ENCODE results near the gene TWF2. TPM values are rescaled to one million over a fixed set of nuclear protein-coding genes. Genes with fewer than 3 reads are reported as not detected.

TWF2 gene
- polyA plus RNA-seq, 4 donors: 26.0 to 36.8 (median 28.0) TPM

- DNase-seq (ENCODE audit: low read depth in 4 of 4, low spot score in 3 of 4): no peak
Observed at GRCh38 chr3:52259448-52259847, 20.5 kb upstream of the TWF2 start.

GRCh38 chr3:52259035-52259434, 20.1 kb upstream of the TWF2 start:
- DNase-seq (ENCODE audit: low read depth in 4 of 4, low spot score in 3 of 4): no peak

GRCh38 chr3:52257911-52258310, 19.0 kb upstream of the TWF2 start:
- no peak for DNase-seq (ENCODE audit: low read depth in 4 of 4, low spot score in 3 of 4)

- DNase-seq (ENCODE audit: low read depth in 4 of 4, low spot score in 3 of 4): no peak
Observed at GRCh38 chr3:52256622-52257021, 17.7 kb upstream of the TWF2 start.

GRCh38 chr3:52256159-52256558, 17.2 kb upstream of the TWF2 start:
- no peak for DNase-seq (ENCODE audit: low read depth in 4 of 4, low spot score in 3 of 4)

- no peak for DNase-seq (ENCODE audit: low read depth in 4 of 4, low spot score in 3 of 4)
Observed at GRCh38 chr3:52254608-52255007, 15.7 kb upstream of the TWF2 start.

GRCh38 chr3:52253314-52254304, 14.7 kb upstream of the TWF2 start:
- DNase-seq (ENCODE audit: low read depth in 4 of 4, low spot score in 3 of 4): no peak

GRCh38 chr3:52250122-52250521, 11.2 kb upstream of the TWF2 start:
- DNase-seq (ENCODE audit: low read depth in 4 of 4, low spot score in 3 of 4): no peak

GRCh38 chr3:52249683-52250082, 10.7 kb upstream of the TWF2 start:
- DNase-seq (ENCODE audit: low read depth in 4 of 4, low spot score in 3 of 4): no peak

- DNase-seq (ENCODE audit: low read depth in 4 of 4, low spot score in 3 of 4): no peak
Observed at GRCh38 chr3:52248816-52249547, 10.0 kb upstream of the TWF2 start.

GRCh38 chr3:52248165-52248541, 9.2 kb upstream of the TWF2 start:
- DNase-seq (ENCODE audit: low read depth in 4 of 4, low spot score in 3 of 4): no peak

GRCh38 chr3:52247409-52248164, 8.6 kb upstream of the TWF2 start:
- DNase-seq (ENCODE audit: low read depth in 4 of 4, low spot score in 3 of 4): no peak

GRCh38 chr3:52246728-52247408, 7.9 kb upstream of the TWF2 start:
- no peak for DNase-seq (ENCODE audit: low read depth in 4 of 4, low spot score in 3 of 4)

- DNase-seq (ENCODE audit: low read depth in 4 of 4, low spot score in 3 of 4): no peak
Observed at GRCh38 chr3:52246264-52246620, 7.3 kb upstream of the TWF2 start.

- no peak for DNase-seq (ENCODE audit: low read depth in 4 of 4, low spot score in 3 of 4)
Observed at GRCh38 chr3:52245322-52246263, 6.6 kb upstream of the TWF2 start, which contains the start of gene PPM1M. Gene PPM1M, plus strand, starts transcription at chr3:52245759. Its CDS starts 66 bp downstream, at chr3:52245825.

GRCh38 chr3:52243791-52244628, 5.1 kb upstream of the TWF2 start:
- DNase-seq (ENCODE audit: low read depth in 4 of 4, low spot score in 3 of 4): no peak

- DNase-seq (ENCODE audit: low read depth in 4 of 4, low spot score in 3 of 4): no peak
Observed at GRCh38 chr3:52242039-52242438, 3.1 kb upstream of the TWF2 start.

- DNase-seq (ENCODE audit: low read depth in 4 of 4, low spot score in 3 of 4): no peak
Observed at GRCh38 chr3:52240886-52241370, 2.0 kb upstream of the TWF2 start.

Data from right renal pelvis (tissue), 4 donors.